ENCODE data around the gene RFX8. TPM values are rescaled to one million over a fixed set of nuclear protein-coding genes. Genes with fewer than 3 reads are reported as not detected.

The RFX8 gene
- total and polyA plus RNA-seq, 10 of the 15 experiments (the other 5 are each of a cell fraction or from before 2014, with no cell fraction given): 0.19 TPM; not detected in 9

DNA sequence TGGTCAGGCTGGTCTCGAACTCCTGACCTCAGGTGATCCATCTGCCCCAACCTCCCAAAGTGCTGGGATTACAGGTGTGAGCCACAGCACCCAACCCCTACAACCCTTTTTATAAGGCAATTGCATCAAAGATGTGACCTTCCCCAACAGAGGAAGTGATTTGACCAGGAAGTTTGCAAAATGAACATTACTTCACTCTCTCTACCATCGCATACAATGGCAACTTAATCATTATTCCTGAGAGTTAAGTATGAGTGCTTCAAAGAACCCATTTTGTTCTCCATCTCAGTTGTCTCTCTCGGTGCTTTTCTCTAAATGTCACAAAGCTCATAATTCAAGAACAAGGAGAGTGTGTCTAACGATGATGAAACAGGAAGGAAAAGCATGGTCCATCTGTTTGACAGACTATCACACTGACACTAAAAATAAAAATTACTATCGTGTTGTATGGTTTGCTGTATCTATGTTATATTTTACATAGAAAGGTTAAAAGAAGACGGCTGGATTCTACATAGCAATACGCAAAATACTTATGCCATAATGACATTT is 69.5 kb downstream of the RFX8 start (continued):
- TF ChIP-seq, protein P1, sequence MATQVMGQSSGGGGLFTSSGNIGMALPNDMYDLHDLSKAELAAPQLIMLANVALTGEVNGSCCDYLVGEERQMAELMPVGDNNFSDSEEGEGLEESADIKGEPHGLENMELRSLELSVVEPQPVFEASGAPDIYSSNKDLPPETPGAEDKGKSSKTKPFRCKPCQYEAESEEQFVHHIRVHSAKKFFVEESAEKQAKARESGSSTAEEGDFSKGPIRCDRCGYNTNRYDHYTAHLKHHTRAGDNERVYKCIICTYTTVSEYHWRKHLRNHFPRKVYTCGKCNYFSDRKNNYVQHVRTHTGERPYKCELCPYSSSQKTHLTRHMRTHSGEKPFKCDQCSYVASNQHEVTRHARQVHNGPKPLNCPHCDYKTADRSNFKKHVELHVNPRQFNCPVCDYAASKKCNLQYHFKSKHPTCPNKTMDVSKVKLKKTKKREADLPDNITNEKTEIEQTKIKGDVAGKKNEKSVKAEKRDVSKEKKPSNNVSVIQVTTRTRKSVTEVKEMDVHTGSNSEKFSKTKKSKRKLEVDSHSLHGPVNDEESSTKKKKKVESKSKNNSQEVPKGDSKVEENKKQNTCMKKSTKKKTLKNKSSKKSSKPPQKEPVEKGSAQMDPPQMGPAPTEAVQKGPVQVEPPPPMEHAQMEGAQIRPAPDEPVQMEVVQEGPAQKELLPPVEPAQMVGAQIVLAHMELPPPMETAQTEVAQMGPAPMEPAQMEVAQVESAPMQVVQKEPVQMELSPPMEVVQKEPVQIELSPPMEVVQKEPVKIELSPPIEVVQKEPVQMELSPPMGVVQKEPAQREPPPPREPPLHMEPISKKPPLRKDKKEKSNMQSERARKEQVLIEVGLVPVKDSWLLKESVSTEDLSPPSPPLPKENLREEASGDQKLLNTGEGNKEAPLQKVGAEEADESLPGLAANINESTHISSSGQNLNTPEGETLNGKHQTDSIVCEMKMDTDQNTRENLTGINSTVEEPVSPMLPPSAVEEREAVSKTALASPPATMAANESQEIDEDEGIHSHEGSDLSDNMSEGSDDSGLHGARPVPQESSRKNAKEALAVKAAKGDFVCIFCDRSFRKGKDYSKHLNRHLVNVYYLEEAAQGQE (IDR thresholded peaks at IDR 0.05; ENCODE audit: low read depth, low read length): no peak
- TF ChIP-seq SUPT20H (IDR thresholded peaks at IDR 0.05; ENCODE audit: borderline replicate concordance, control insufficient read depth, low read depth, low read length) (no peak), YBX1 (IDR thresholded peaks at IDR 0.05) (no peak), SMAD5 (IDR thresholded peaks at IDR 0.05; ENCODE audit: low read depth) (no peak), LARP7 (IDR thresholded peaks at IDR 0.05) (no peak), RB1 (IDR thresholded peaks at IDR 0.05; ENCODE audit: borderline replicate concordance) (no peak), SMAD1 (IDR thresholded peaks at IDR 0.05; ENCODE audit: low read depth, partially characterized antibody) (no peak), BHLHE40 (IDR thresholded peaks at IDR 0.05; ENCODE audit: borderline replicate concordance in 1 of 2, low read depth in 2 of 2, low read length in 1 of 2) (no peak), IKZF2 (IDR thresholded peaks at IDR 0.05) (no peak), SMC3 (IDR thresholded peaks at IDR 0.05; ENCODE audit: borderline replicate concordance, low read length) (no peak)
- TF ChIP-seq, protein P2, sequence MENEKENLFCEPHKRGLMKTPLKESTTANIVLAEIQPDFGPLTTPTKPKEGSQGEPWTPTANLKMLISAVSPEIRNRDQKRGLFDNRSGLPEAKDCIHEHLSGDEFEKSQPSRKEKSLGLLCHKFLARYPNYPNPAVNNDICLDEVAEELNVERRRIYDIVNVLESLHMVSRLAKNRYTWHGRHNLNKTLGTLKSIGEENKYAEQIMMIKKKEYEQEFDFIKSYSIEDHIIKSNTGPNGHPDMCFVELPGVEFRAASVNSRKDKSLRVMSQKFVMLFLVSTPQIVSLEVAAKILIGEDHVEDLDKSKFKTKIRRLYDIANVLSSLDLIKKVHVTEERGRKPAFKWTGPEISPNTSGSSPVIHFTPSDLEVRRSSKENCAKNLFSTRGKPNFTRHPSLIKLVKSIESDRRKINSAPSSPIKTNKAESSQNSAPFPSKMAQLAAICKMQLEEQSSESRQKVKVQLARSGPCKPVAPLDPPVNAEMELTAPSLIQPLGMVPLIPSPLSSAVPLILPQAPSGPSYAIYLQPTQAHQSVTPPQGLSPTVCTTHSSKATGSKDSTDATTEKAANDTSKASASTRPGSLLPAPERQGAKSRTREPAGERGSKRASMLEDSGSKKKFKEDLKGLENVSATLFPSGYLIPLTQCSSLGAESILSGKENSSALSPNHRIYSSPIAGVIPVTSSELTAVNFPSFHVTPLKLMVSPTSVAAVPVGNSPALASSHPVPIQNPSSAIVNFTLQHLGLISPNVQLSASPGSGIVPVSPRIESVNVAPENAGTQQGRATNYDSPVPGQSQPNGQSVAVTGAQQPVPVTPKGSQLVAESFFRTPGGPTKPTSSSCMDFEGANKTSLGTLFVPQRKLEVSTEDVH (IDR thresholded peaks at IDR 0.05; ENCODE audit: low read depth, partially characterized antibody): no peak

Measured in GM12878 (cell line).